ENCODE results near the gene TPO.
"Not testable (repeated sequence)": the region's sequence is repeated elsewhere in the genome, so short reads cannot be mapped to it uniquely, and the experiment has no call there.

Gene TPO

GRCh38 chr2:1406434-1406833 is 6.8 kb upstream of the TPO start:
- no peak for TF ChIP-seq EZH2 (optimal IDR thresholded peaks at IDR 0.05; ENCODE audit: low read depth, low read length)
- TF ChIP-seq CTCF (IDR thresholded peaks at IDR 0.05; ENCODE audit: low read length) = no peak
- TF ChIP-seq EZH2phosphoT487 (IDR thresholded peaks at IDR 0.05; ENCODE audit: low read length) = no peak
- no peak for DNase-seq
- H2AFZ ChIP-seq (ENCODE audit: low read length) = no peak overlapping the region
- no peaks in the 10 kb centered on the region for H3K9me2 ChIP-seq (replicated peaks; ENCODE audit: insufficient read depth, low read length)
- no peaks in the 10 kb centered on the region for H3F3A ChIP-seq (ENCODE audit: insufficient read depth, low read length)
- H3K36me3 ChIP-seq (replicated peaks; ENCODE audit: insufficient read depth, low read length) = no peaks in the 10 kb centered on the region
- no peaks in the 10 kb centered on the region for H3K27me3 ChIP-seq (replicated peaks; ENCODE audit: insufficient read depth, low read length)
- no peak overlapping the region for H3K4me3 ChIP-seq (ENCODE audit: low read length)
- no peak overlapping the region for H3K4me2 ChIP-seq (ENCODE audit: low read depth, low read length)
- H3K79me2 ChIP-seq (ENCODE audit: low read length) = no peaks in the 10 kb centered on the region
- no peak overlapping the region for H3K27ac ChIP-seq (ENCODE audit: low read length)
- H3K9me3 ChIP-seq (replicated peaks; ENCODE audit: insufficient read depth, low read length) = no peaks in the 10 kb centered on the region
- no peaks in the 10 kb centered on the region for H4K20me1 ChIP-seq (ENCODE audit: insufficient read depth, low read length)
- no peaks in the 10 kb centered on the region for H3K4me1 ChIP-seq (ENCODE audit: low read length)
- no peak overlapping the region for H3K9ac ChIP-seq (ENCODE audit: low read length)

GRCh38 chr2:1407950-1408675 is 5.2 kb upstream of the TPO start:
- no peak for DNase-seq
- Histone ChIP-seq H3K9me2 (replicated peaks; ENCODE audit: insufficient read depth, low read length) (no peaks in the 10 kb centered on the region), H3K36me3 (replicated peaks; ENCODE audit: insufficient read depth, low read length) (no peaks in the 10 kb centered on the region), H3K4me3 (ENCODE audit: low read length) (no peak overlapping the region), H3K4me1 (ENCODE audit: low read length) (no peaks in the 10 kb centered on the region), H3K9me3 (replicated peaks; ENCODE audit: insufficient read depth, low read length) (no peaks in the 10 kb centered on the region), H3K4me2 (ENCODE audit: low read depth, low read length) (no peak overlapping the region), H3F3A (ENCODE audit: insufficient read depth, low read length) (no peaks in the 10 kb centered on the region), H3K27ac (ENCODE audit: low read length) (no peak overlapping the region), H3K27me3 (replicated peaks; ENCODE audit: insufficient read depth, low read length) (no peaks in the 10 kb centered on the region), H3K79me2 (ENCODE audit: low read length) (no peaks in the 10 kb centered on the region), H2AFZ (ENCODE audit: low read length) (no peak overlapping the region), H3K9ac (ENCODE audit: low read length) (no peak overlapping the region), H4K20me1 (ENCODE audit: insufficient read depth, low read length) (no peaks in the 10 kb centered on the region)
- TF ChIP-seq EZH2 (optimal IDR thresholded peaks at IDR 0.05; ENCODE audit: low read depth, low read length) (no peak), CTCF (IDR thresholded peaks at IDR 0.05; ENCODE audit: low read length) (no peak), EZH2phosphoT487 (IDR thresholded peaks at IDR 0.05; ENCODE audit: low read length) (no peak)

GRCh38 chr2:1414121-1414520 is 858 bp downstream of the TPO start:
- Histone ChIP-seq H3K9me3 (replicated peaks; ENCODE audit: insufficient read depth, low read length) (no peaks in the 10 kb centered on the region), H3K79me2 (ENCODE audit: low read length) (no peaks in the 10 kb centered on the region), H3K27ac (ENCODE audit: low read length) (no peak overlapping the region), H3K9me2 (replicated peaks; ENCODE audit: insufficient read depth, low read length) (no peaks in the 10 kb centered on the region), H3K9ac (ENCODE audit: low read length) (no peak overlapping the region), H3K4me1 (ENCODE audit: low read length) (no peaks in the 10 kb centered on the region), H4K20me1 (ENCODE audit: insufficient read depth, low read length) (no peaks in the 10 kb centered on the region), H3F3A (ENCODE audit: insufficient read depth, low read length) (no peaks in the 10 kb centered on the region), H3K4me2 (ENCODE audit: low read depth, low read length) (no peak overlapping the region), H3K27me3 (replicated peaks; ENCODE audit: insufficient read depth, low read length) (no peaks in the 10 kb centered on the region), H3K4me3 (ENCODE audit: low read length) (no peak overlapping the region), H3K36me3 (replicated peaks; ENCODE audit: insufficient read depth, low read length) (no peaks in the 10 kb centered on the region), H2AFZ (ENCODE audit: low read length) (no peak overlapping the region)
- no peak for TF ChIP-seq CTCF (IDR thresholded peaks at IDR 0.05; ENCODE audit: low read length)
- TF ChIP-seq EZH2phosphoT487 (IDR thresholded peaks at IDR 0.05; ENCODE audit: low read length) = no peak
- TF ChIP-seq EZH2 (optimal IDR thresholded peaks at IDR 0.05; ENCODE audit: low read depth, low read length) = no peak
- no peak for DNase-seq

- not testable (repeated sequence) for H3K79me2 ChIP-seq (ENCODE audit: low read length); H3K27me3 ChIP-seq (replicated peaks; ENCODE audit: insufficient read depth, low read length); H3K4me1 ChIP-seq (ENCODE audit: low read length); H3K9me2 ChIP-seq (replicated peaks; ENCODE audit: insufficient read depth, low read length); H3K27ac ChIP-seq (ENCODE audit: low read length); H3K4me3 ChIP-seq (ENCODE audit: low read length); DNase-seq; H4K20me1 ChIP-seq (ENCODE audit: insufficient read depth, low read length); H3K9ac ChIP-seq (ENCODE audit: low read length); H3K36me3 ChIP-seq (replicated peaks; ENCODE audit: insufficient read depth, low read length); H3K4me2 ChIP-seq (ENCODE audit: low read depth, low read length); H2AFZ ChIP-seq (ENCODE audit: low read length); H3F3A ChIP-seq (ENCODE audit: insufficient read depth, low read length); H3K9me3 ChIP-seq (replicated peaks; ENCODE audit: insufficient read depth, low read length)
These were observed 1.6 kb downstream of the TPO start for GRCh38 chr2:1414901-1415300.

Measured in MM.1S (cell line).